HG02840 (cell line): ENCODE results near the gene CCT6B.

ENCODE experiments used
- ATAC-seq: cut with Tn5 transposase; IDR thresholded peaks from one replicate; pipeline ENCODE4 v1.9.1; 2021; ENCODE audit warnings: mild to moderate bottlenecking, moderate library complexity, moderate number of reproducible peaks; ENCODE audit not compliant: unreplicated experiment, low FRiP score

The CCT6B gene

GRCh38 chr17:34892461-34893249 lies 68.6 kb downstream of the CCT6B start:
- ATAC-seq = no peak

GRCh38 chr17:34886831-34887230 lies 74.4 kb downstream of the CCT6B start:
- no peak for ATAC-seq

GRCh38 chr17:34885076-34885475 lies 76.2 kb downstream of the CCT6B start:
- no peak for ATAC-seq

- ATAC-seq = no peak
Measured at GRCh38 chr17:34884597-34884996, 76.7 kb downstream of the CCT6B start.

- ATAC-seq = no peak
Measured at GRCh38 chr17:34883106-34884000, 77.9 kb downstream of the CCT6B start.

- ATAC-seq = no peak
Measured at GRCh38 chr17:34879146-34879545, 82.1 kb downstream of the CCT6B start.
